Measurements from ENCODE around the gene HJV. TPM values are rescaled to one million over a fixed set of nuclear protein-coding genes. Genes with fewer than 3 reads are reported as not detected.

Gene HJV
- total RNA-seq, 1 experiment from 2014 or later, result not detected

DNA sequence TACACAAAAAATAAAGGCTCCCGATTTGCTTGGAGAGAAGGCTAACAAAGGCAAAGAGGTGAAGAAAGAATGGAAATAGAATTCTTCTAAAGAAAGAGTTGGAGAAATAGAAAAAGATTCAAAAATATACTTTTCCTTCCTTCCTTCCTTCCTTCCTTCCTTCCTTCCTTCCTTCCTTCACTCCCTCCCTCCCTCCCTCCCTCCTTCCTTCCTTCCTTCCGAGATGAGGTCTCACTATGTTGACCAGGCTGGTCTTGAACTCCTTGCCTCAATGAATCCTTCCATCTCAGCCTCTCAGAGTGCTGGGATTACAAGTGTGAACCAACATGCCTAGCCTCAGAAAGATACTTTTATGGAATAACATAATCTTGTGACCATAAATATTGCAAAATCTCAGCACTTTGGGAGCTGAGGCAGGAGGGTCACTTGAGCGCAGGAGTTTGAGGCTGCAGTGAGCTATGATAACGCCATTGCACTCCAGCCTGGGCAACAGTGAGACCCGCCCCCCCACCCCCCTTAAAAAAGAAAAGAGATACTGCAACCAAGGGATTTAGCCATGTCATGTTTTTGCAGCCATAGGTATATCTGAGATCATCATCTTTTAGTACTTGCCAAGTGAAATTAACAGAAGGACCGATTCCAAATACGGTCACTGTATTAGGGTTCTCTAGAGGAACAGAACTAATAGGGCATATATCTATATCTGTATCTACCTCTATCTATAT is 1.0 kb upstream of the HJV start:
- H3K36me3 ChIP-seq (ENCODE audit: control insufficient read depth, insufficient read depth, low read length), result no peaks in the 10 kb centered on the region
- TF ChIP-seq POLR2AphosphoS5 (IDR thresholded peaks at IDR 0.05; ENCODE audit: low read depth, low read length) (no peak), CTCF (IDR thresholded peaks at IDR 0.05) (no peak), TCF7L2 (IDR thresholded peaks at IDR 0.05; ENCODE audit: low read depth, low read length) (no peak), SIN3A (IDR thresholded peaks at IDR 0.05; ENCODE audit: borderline replicate concordance, insufficient read depth, low read depth, low read length) (no peak)
- TF ChIP-seq, protein P1, sequence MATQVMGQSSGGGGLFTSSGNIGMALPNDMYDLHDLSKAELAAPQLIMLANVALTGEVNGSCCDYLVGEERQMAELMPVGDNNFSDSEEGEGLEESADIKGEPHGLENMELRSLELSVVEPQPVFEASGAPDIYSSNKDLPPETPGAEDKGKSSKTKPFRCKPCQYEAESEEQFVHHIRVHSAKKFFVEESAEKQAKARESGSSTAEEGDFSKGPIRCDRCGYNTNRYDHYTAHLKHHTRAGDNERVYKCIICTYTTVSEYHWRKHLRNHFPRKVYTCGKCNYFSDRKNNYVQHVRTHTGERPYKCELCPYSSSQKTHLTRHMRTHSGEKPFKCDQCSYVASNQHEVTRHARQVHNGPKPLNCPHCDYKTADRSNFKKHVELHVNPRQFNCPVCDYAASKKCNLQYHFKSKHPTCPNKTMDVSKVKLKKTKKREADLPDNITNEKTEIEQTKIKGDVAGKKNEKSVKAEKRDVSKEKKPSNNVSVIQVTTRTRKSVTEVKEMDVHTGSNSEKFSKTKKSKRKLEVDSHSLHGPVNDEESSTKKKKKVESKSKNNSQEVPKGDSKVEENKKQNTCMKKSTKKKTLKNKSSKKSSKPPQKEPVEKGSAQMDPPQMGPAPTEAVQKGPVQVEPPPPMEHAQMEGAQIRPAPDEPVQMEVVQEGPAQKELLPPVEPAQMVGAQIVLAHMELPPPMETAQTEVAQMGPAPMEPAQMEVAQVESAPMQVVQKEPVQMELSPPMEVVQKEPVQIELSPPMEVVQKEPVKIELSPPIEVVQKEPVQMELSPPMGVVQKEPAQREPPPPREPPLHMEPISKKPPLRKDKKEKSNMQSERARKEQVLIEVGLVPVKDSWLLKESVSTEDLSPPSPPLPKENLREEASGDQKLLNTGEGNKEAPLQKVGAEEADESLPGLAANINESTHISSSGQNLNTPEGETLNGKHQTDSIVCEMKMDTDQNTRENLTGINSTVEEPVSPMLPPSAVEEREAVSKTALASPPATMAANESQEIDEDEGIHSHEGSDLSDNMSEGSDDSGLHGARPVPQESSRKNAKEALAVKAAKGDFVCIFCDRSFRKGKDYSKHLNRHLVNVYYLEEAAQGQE (IDR thresholded peaks at IDR 0.05; ENCODE audit: insufficient read depth in 1 of 2, low read depth in 2 of 2, low read length in 1 of 2), result no peak
- ATAC-seq (no peak), DNase-seq (ENCODE audit: low read depth, low spot score) (no peak)
- H3K27ac ChIP-seq (ENCODE audit: low read length), result no peak overlapping the region
- ChIA-PET CTCF (no interaction called here), POLR2A (no interaction called here)
- no peaks in the 10 kb centered on the region for H3K9me3 ChIP-seq (ENCODE audit: control insufficient read depth, insufficient read depth, low read depth, low read length)
- no peak overlapping the region for H3K4me3 ChIP-seq (ENCODE audit: low read depth in 2 of 2, low read length in 2 of 2)
- peaks cover 6% of the 10 kb centered on the region; the same call in 1 of the 2 replicates for H3K27me3 ChIP-seq (ENCODE audit: control insufficient read depth, insufficient read depth, low read length)
- intact Hi-C loops (cut with micrococcal nuclease; ENCODE audit: unreplicated experiment), result no loop called here
- no peaks in the 10 kb centered on the region for H3K4me1 ChIP-seq (ENCODE audit: control insufficient read depth, insufficient read depth, low read length)
- in situ Hi-C loops (cut with HindIII; ENCODE audit: low pct_unique_long_range_greater_than_20kb, low sequenced_read_pairs), result no loop called here
- BruUV-seq (replicated peaks), result no TSS peak

DNA sequence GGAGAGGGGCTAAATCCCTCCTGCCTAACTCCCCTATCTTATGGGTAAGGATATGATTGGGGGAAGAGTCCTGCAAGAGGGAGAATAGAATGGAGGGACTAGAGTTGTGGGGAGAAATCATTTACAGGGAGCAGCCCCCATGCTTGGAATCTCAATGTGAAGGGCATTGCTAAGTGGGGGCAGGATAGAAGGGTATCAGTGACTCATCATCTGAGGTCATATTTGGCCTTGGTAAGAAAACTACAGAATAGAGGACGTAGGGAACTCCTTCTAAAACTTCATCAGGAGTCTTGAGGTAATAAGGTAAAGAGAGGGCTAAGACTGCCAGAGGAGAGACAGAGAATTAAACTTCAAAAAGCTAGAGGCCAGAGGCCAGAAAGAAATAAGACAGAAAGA is 487 bp downstream of the HJV start:
- in situ Hi-C loops (cut with HindIII; ENCODE audit: low pct_unique_long_range_greater_than_20kb, low sequenced_read_pairs), result no loop called here
- Histone ChIP-seq H3K9me3 (ENCODE audit: control insufficient read depth, insufficient read depth, low read depth, low read length) (no peaks in the 10 kb centered on the region), H3K36me3 (ENCODE audit: control insufficient read depth, insufficient read depth, low read length) (no peaks in the 10 kb centered on the region), H3K4me1 (ENCODE audit: control insufficient read depth, insufficient read depth, low read length) (no peaks in the 10 kb centered on the region), H3K27ac (ENCODE audit: low read length) (no peak overlapping the region), H3K27me3 (ENCODE audit: control insufficient read depth, insufficient read depth, low read length) (peaks cover 8% of the 10 kb centered on the region; the same call in 1 of the 2 replicates), H3K4me3 (ENCODE audit: low read depth in 2 of 2, low read length in 2 of 2) (no peak overlapping the region)
- ATAC-seq (no peak), DNase-seq (ENCODE audit: low read depth, low spot score) (no peak)
- BruUV-seq (replicated peaks), result no TSS peak
- TF ChIP-seq SIN3A (IDR thresholded peaks at IDR 0.05; ENCODE audit: borderline replicate concordance, insufficient read depth, low read depth, low read length), result no peak
- TF ChIP-seq CTCF (IDR thresholded peaks at IDR 0.05), result no peak
- TF ChIP-seq POLR2AphosphoS5 (IDR thresholded peaks at IDR 0.05; ENCODE audit: low read depth, low read length), result no peak
- TF ChIP-seq, protein P1 (IDR thresholded peaks at IDR 0.05; ENCODE audit: insufficient read depth in 1 of 2, low read depth in 2 of 2, low read length in 1 of 2), result no peak
- ChIA-PET POLR2A (no interaction called here), CTCF (interaction anchor here (0.6 to 1.0 kb wide), 2 partner anchors 11 to 23 kb away, joined by 4 read pairs; no protein-coding TSS in a partner anchor)
- intact Hi-C loops (cut with micrococcal nuclease; ENCODE audit: unreplicated experiment), result no loop called here

All from Panc1 (cell line).